NCI-H446 (cell line): Measurements from ENCODE around the gene MYBPH.

ENCODE experiments used
- DNase-seq, 2 experiments: peaks; one replicate each; lab custom pipeline; 2025; lab: John Stamatoyannopoulos, UW

Gene MYBPH

GRCh38 chr1:203200916-203201315, 25.3 kb upstream of the MYBPH start:
- DNase-seq = no peak

DNA sequence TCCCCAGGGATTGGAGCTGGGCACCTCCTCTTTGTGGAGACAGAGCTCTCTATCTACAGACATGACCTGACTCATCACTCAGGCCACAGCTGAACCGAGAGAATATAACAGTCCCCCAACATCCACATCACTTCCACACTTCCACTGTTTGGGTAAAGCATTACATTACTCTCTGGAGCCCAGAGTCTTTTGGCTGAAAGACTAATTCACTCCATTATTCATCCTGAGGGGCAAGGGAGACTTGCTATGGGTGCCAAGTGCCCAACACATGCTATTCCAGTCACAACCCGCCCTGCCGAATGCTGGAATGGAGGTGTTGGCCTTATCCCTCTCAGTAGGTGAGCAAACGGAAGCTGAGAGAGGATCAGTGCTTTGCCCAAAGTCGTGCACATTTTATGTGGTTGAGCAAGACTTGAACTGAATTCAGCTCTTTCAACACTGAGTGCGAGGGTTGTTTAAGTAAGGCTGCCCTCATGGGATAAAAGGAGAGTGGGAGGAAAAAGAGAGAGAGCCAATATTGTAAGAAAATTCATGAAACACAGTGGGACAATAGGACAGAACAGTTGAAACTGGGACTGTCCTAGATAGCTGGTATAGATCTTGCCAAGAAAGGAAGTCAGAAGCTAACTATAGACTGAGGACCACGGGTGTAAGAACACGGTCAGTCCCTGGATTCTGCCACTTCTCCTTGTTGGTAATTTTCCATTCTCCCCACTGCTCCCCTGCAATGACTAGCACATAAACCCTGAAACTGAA, 24.4 kb upstream of the MYBPH start:
- no peak for DNase-seq

DNA sequence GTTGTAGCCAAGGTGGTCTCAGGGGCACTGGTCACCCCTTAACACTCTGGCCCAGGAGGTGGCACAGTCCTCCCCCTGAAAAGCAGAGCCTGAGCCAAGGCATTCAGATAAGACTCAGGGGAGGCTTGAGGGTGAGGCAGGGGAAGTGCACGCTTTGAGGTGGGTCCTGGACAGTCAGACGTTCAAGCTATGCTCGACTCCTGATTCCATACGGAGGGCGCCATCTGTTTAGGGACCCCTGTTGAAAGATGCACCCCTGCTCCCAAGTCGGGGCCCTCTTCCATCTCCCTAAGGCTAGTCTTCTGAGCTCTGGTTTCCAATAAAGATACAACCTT, 23.8 kb upstream of the MYBPH start:
- no peak for DNase-seq

DNA sequence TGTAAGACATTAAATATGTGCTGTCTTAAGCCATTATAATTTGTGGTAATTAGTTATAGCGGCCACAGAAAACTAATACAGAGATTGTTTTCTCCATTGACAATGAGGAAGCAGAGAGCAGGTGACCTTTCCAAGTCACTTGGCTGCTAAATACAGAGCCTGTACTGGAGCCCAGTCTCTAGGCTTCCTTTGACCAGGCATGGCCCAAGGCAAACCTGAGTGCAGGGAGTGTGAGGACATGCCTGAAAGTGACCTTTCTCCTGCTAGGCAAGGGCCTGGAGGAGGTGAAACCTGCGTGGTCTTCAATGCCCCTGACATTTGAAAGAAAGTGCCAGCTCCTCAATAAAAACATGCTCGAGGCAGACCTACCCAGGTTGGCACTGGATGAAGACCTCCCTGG, 23.4 kb upstream of the MYBPH start:
- DNase-seq = no peak

DNA sequence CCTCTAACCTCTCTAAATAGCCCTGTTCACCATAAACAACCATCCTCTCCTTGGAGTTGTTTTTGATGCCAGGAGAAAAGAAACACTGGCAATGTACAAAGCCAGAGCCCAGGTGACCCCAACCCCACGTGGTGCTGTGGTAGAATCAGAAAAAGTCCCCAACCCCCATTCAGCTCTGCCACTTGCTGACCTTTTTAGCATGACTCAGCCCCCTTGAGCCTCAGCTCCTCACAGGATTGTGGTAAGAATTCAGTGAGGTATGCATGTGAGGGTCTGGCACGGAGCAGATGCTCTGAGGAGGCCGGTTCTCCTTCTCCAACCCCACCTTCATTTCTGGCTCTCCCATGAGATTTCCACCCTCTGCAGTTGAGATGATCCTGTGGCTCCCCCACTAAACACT, 22.0 kb upstream of the MYBPH start:
- no peak for DNase-seq

DNA sequence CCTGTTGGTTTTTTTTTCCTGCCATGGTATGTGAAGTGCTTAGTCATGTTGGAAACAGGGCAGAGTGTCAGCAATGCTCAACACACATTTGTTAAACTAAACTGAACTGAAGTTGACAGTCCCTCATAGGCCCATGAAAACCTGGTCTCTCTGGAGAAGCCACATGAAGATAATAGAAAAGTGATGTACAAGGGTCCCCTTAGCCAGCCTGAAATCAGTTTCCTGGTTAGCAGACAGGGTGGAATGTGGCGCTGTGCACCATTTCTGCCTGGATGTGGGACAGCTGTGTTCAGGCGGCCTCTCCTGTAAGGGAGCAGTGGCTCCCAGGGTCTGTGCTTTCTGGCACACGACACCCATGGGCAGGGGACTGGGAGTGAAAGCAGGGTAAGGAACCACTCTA, 20.7 kb upstream of the MYBPH start:
- DNase-seq = no peak

DNA sequence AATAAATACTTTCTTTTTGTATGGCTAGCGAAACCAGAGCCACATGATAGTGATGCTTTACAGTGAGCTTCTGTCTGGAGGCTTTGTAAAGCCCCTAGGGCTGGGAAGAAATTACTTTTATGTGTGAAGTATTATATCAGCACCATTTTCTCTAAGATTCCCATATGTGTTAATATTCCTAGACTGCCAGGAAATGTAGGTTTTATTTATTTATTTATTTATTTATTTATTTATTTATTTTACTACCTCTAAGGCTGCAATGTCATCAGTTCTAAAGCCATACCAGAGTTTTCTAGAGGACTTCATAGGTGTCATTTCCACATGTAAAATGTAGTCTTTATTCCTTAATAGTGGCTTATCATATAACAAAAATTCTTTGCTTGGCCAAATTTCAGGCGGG, 15.3 kb upstream of the MYBPH start:
- DNase-seq = no peak

DNA sequence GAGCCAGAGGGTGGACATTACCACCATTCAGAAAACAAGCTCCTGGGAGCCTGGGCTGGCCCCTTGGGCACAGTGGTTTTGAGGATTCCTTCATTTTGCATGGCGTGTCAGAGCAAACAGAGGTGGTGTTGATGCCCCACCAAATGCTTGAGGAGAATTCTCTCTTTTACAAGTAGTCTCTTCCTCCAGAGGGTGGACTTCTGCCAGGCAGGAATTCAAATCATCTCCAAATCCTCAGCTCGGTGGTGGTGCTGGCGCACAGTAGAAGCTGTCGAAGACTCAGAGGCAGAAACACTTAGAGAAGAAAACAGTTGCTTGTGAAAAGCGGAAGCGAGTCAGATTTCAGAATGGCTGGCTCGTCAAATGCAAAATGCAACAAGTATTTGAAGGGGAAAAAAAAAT, 14.3 kb upstream of the MYBPH start:
- no peak for DNase-seq

GRCh38 chr1:203188686-203189232, 13.1 kb upstream of the MYBPH start:
- no peak for DNase-seq

- DNase-seq = no peak
Measured at GRCh38 chr1:203187689-203188264, 12.2 kb upstream of the MYBPH start.

- DNase-seq = no peak
Measured at GRCh38 chr1:203187304-203187685, 11.7 kb upstream of the MYBPH start.

DNA sequence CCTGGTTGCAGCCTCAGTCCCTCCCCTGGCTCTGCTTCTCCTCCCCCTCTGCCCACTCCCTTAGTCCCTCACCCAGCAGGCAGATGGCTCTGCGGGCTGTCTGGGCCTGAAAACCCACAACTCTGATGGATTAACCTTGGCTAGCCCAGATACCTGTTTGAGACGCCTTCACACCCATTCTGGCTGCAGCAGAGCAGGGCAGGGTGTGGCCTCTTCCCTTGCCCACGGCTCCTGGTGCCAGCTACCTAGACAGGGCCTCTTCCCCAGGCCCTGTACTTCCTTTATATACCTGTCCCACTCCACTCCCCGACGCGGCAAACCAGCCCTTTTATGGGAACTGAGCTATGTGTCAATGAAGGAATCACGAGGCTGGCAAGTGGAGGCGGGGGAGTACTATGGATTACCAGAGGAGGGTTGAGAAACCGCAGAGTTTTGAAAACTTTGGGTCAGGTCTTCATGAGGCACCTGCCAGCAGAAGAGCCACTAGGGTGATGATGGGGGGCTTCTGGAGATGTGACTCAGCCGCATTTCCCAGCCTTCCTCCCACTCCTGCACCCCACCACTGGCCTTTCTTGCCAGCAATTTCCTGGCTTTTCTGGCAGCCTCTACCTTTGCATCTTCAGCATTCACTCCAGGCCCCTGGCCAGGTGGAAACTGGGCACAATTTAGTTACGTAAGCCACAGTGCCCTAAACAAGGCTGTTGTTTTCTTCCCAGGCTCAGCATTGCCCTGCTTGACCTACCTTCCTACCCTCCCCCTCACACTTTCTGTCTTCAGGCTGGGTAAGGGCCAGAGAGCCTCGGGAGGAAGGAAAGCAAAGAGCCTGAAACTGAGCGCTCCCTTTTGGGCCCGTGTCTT, 11.0 kb upstream of the MYBPH start, which contains the start of gene CHI3L1:
Gene CHI3L1 (minus strand): TSS at position 259 of the 858 bp plus-strand sequence. CDS start 81 bp downstream, at position 178.
- no peak for DNase-seq

- no peak for DNase-seq
Measured at GRCh38 chr1:203186091-203186445, 10.4 kb upstream of the MYBPH start.

GRCh38 chr1:203185585-203185984, 10.0 kb upstream of the MYBPH start:
- DNase-seq = no peak

DNA sequence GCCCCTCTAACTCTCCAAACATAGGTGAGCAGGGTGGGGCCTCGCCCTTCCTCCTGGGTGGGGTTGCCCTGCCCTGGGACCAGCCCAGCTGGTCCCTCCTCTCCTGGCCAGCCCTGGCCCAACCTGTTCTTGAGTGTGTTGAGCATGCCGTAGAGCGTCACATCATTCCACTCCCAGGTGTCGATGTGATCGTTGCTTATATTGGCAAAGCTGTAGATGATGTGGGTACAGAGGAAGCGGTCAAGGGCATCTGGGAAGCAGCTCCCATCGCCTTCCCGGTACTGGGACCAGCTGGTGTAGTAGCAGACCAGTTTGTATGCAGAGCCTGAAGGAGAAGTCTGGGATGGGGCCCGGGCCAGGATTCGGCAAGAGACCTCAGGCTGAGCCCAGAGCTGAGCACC, 9.4 kb upstream of the MYBPH start:
- DNase-seq = no peak

GRCh38 chr1:203184467-203184866, 8.8 kb upstream of the MYBPH start:
- no peak for DNase-seq

GRCh38 chr1:203183828-203184227, 8.2 kb upstream of the MYBPH start:
- DNase-seq = no peak

- no peak for DNase-seq
Measured at GRCh38 chr1:203182387-203182953, 6.8 kb upstream of the MYBPH start.

GRCh38 chr1:203181586-203182386, 6.2 kb upstream of the MYBPH start:
- DNase-seq = no peak

GRCh38 chr1:203180611-203181330, 5.1 kb upstream of the MYBPH start:
- DNase-seq = no peak

- no peak for DNase-seq
Measured at GRCh38 chr1:203179667-203180005, 4.0 kb upstream of the MYBPH start.
